ENCODE results near the gene MPPED2.

- TF ChIP-seq EP300 (IDR thresholded peaks at IDR 0.05) (no peak), CTCF (IDR thresholded peaks at IDR 0.05) (no peak)
Observed at GRCh38 chr11:30392221-30392784, 193.8 kb downstream of the MPPED2 start.
